NOMO-1 (cell line): Measurements from ENCODE around the gene TRAF3IP1.
"Not testable (repeated sequence)": the region's sequence is repeated elsewhere in the genome, so short reads cannot be mapped to it uniquely, and the experiment has no call there.

Source experiments
- DNase-seq, 2 experiments: peaks; one replicate each; lab custom pipeline; 2025; ENCODE audit not compliant: unreplicated experiment in 2 of 2; lab: John Stamatoyannopoulos, UW

The TRAF3IP1 gene, protein sequence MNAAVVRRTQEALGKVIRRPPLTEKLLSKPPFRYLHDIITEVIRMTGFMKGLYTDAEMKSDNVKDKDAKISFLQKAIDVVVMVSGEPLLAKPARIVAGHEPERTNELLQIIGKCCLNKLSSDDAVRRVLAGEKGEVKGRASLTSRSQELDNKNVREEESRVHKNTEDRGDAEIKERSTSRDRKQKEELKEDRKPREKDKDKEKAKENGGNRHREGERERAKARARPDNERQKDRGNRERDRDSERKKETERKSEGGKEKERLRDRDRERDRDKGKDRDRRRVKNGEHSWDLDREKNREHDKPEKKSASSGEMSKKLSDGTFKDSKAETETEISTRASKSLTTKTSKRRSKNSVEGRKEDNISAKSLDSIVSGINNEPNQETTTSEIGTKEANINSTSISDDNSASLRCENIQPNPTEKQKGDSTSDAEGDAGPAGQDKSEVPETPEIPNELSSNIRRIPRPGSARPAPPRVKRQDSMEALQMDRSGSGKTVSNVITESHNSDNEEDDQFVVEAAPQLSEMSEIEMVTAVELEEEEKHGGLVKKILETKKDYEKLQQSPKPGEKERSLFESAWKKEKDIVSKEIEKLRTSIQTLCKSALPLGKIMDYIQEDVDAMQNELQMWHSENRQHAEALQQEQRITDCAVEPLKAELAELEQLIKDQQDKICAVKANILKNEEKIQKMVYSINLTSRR

DNA sequence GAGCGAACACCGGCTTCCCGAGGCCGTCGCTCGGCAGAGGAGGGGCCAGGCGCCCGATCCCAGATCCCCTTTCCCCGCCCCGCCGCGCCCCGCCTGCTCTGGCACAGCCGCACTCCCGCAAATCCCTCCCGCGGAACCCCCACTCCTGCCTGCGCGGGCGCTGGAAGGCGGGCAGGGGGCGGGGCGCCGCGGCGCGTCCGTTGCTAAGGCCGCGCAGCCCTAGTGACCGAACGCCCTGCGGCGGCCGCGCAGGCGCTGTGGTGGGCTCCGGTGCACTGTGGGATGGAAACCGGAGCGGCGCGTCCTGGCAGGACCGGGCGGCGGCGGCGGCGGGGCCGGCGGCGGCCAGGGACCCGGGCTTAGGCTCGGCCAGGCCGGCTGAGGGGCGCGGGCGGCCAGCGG is at the start of gene TRAF3IP1:
TSS of gene TRAF3IP1 (plus strand) at position 273 of the 402 bp plus-strand sequence. CDS start 145 bp downstream, outside the sequence.
- DNase-seq, result peak; percentile 66 to 84

DNA sequence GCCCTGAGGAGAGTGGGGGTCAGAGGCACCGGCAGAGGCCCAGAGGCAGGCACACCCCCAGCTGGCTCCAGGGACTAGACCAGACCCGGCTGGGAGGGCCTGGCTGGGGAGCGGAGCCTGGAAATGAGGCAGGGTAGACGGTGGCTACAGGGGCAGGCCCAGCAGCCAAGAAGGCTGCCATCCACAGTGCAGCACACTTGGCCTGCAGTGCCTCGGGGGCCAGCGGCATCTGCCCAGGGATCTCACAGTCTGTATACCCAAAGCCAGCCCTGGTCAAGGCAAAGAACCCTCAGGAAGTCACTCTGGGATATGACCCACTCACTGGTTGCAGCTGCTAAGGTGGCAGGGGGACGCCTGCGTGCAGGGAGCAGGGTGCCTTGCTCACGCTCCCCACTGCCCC is 49.7 kb upstream of the TRAF3IP1 start:
- no peak for DNase-seq

DNA sequence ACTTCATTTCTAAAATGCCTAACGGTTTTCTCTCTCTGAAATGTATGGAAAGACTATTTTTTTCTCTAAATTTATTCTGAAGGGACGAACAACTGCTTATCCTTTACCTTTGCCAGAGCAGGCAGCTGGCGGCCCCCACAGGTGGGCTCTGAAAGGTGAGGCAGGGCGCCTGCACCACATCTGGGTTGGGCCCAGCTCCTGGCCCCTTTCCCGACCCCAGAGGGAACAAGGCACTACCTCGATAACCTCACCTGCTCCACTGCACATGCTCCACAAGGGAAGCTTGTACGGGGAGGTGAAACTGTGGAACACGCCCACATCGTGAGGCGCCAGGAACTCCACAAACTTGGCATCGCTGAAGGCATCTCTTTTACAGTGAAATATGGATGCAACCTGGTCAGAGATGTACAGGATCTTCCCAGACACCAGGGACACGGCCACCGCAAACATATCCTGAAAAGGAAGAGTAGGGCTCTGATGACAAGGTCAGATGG is 49.2 kb upstream of the TRAF3IP1 start:
- DNase-seq, result no peak

DNA sequence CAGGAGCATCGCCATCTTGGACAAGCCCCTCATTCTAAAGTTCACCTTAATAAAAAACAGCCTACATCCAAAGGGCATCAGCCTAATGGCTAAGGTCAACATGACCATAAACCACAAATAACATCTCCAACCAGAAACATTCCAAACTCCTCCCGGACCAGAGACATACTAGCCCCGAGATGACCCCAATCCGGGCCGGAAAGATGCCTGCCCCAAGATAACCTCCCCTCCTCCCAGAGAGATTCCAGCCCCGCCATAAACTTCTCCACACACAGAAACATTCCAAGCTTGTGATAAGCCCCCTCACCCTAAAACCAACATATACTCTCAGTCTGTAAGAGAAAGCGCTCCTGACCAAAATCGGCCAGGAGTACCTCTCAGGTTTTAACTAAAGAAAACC is 48.6 kb upstream of the TRAF3IP1 start:
- not testable (repeated sequence) for DNase-seq

DNA sequence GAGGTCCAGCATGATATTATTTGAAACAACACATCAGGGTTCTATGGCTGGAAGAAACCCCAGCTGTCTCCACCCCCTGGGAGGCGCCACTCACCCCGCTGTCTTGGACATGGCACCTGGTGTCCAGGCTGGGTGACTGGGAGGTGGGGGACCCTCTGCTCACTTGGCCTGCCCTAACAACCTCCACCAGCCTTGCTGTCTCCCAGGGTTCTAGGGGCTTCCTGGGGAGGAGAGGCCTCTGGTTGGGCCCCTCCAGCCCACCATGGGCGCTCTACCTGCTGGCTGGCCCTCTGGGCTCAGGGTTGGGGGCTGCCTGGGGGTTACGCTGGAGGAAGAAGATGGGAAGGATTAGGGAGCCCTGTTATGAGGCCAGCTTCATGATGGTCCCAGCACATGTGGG is 48.2 kb upstream of the TRAF3IP1 start:
- DNase-seq, result no peak

DNA sequence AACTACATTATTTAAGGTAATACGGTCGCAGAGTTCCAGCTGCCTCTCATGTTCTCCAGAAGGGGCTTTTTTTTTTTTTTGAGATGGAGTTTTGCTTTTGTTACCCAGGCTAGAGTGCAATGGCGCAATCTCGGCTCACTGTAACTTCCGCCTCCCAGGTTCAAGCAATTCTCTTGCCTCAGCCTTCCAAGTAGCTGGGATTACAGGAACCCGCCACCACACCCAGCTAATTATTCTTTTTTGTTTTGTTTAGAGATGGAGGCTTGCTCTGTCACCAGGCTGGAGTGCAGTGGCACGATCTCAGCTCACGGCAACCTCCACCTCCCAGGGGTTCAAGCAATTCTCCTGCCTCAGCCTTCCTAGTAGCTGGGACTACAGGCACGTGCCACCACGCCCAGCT is 46.9 kb upstream of the TRAF3IP1 start:
- DNase-seq, result peak; percentile 33 to 40

DNA sequence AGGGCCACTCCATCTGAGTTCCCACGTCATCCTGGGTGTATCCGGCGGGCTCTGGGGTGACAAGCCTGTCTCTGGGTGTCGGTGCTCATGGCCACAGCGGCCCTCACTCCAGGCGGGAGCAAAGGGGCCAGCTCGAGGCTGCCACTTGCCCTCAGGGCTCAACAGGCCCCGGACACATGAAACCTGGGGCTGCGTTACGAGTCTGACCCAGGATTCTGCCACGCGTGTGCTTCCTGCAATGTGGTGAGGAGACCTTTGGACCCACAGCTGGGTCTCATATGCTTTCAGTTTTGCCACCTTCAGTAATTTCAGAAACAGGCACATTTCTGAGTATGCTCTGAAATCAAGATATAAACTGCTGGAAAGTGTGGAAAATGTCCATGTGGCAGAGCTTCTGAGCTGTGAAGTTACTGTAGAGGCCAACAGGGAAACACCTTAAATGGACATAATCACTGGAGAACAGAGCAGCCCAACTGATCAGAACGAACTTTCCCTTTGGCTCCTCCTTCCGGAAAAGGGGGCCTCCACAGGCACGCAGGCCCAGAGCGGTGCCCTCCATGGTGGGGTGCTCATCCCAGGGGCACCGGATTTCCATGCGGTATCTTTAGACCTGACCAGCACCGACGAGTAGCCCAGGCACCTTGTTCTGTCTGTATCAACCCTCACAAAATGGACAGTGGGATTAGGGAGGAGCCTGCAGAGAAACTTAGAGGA is 46.0 kb upstream of the TRAF3IP1 start:
- DNase-seq, result no peak

DNA sequence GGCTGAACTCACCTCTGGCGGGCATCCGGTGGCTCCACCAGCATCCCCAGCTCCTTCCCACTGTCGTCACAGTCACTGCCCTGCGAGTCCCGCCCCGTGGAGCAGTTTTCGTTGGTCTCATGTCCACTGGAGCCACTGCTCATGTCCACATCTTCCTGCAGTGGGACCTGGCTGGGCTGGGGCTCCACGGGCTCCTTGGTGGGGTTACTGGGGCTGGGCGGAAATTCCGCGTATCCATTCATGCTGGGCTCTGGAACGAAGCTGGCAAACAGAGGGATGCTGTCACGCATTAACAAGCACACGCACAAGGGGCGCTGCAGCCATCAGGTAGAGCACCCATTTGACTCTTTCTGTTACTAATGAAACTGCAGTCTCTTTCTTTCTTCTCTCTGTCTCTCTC is 42.6 kb upstream of the TRAF3IP1 start:
- no peak for DNase-seq

DNA sequence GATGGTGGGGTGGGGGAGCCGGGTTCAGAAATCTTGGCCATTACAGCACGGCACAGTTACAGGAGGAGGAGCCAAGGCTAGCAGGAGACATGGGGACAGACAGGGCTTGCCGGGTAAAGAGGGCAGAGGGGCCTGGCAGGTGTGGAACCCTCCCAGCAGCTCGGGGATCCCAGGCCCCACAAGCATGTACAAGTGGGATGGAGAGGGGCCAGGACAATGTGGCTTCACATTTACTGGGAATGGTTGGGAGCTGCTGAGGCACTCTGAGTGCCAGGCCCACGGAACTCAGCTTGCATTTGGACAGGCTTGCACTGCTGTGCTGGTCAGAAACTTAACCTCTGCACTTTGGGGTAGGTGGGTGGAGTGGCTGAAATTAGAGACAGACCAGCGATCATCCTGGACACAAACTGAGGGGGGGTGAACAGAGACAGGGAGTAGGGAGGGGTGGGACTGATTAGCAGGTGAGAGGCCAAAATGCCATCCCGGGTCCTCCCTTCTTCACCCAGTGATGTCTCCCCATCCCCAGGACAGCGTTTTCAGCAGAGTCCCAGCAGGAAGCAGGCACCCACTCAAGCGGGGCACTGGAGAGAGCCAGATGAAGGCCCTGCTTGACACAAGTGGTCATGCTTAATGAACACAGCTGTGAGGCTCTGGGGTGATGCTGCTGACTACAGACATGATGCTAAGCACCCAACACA is 41.5 kb upstream of the TRAF3IP1 start:
- no peak for DNase-seq

DNA sequence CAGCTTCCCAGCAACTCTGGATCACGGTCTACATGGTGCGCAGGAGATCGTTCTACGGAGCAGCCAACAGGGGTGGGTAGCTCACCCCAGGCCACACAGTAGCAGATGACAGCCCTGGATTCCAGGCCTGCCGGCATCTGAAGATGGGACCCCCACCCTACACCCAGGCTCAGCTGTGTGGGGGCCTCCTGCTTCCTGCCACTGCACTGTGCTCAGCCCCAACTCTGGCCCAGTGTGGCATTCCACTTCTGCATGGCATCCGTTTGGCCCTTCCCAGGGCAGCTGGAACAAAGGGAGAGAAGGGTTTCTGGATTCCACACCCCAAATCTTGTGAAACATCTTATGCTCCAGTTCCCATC is 41.0 kb upstream of the TRAF3IP1 start:
- DNase-seq, result no peak

DNA sequence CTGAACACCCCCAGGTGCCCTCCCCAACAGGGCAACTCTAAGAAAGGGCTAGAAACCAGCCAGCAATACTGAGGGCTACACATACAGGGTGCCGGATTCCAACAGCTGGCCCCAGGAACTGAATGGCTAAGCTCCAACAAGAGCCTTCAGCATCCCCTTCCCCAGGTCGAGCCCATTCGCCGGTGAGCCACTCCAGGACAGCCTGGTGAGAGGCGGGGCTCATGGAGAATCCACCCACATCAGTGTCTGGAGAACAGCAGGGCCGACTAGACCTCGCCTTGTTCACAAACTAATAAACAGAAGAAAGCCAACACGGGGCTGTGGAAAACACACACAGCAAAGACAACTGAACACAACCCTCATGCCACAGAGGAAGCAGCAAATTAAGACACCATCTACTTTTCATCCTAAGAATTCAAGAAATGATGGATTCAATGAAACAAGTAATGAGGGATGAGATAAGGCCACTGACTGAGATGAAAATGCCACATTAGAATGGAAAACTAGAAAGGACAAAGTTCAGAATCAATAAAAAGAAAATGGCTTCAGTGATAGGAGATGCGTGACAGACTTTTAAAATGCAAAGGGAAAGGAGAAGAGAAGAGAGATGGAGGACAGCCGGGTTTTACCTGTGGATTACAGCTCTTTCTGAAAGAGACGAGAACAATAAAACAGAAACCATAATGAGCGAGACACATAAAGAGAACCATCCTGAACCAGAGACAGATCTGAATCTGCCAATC is 40.1 kb upstream of the TRAF3IP1 start:
- DNase-seq, result no peak

DNA sequence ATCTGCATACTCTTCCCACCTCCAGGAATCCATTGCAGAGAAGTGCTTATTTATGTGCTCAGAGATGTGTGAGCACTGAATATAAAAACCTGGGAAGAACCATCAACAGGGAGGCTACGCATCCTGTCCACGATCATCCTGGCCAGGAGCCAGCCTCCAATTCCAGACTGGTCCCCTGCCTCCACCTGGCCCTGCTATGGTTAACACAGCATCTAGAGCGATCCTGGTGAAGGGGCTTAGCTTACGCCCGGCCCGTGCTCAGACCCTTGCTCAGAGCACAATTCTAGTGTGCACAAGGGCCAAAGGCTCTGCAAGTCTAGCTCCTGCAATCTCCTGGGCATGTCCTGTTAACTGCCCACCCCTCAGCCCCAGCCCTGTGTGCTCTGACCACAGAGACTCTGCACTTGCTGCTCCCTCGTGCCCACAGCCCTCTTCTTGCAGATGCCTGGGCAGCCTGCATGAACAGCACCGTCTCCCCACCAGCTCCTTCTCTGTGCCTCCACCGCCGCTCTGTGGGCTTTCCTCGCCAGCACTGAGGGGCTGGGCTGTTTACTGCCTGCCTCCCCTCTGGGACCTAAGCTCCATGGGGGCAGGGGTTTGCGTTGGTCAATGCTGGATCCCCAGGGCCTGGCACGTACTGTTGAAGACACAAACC is 38.4 kb upstream of the TRAF3IP1 start:
- no peak for DNase-seq

DNA sequence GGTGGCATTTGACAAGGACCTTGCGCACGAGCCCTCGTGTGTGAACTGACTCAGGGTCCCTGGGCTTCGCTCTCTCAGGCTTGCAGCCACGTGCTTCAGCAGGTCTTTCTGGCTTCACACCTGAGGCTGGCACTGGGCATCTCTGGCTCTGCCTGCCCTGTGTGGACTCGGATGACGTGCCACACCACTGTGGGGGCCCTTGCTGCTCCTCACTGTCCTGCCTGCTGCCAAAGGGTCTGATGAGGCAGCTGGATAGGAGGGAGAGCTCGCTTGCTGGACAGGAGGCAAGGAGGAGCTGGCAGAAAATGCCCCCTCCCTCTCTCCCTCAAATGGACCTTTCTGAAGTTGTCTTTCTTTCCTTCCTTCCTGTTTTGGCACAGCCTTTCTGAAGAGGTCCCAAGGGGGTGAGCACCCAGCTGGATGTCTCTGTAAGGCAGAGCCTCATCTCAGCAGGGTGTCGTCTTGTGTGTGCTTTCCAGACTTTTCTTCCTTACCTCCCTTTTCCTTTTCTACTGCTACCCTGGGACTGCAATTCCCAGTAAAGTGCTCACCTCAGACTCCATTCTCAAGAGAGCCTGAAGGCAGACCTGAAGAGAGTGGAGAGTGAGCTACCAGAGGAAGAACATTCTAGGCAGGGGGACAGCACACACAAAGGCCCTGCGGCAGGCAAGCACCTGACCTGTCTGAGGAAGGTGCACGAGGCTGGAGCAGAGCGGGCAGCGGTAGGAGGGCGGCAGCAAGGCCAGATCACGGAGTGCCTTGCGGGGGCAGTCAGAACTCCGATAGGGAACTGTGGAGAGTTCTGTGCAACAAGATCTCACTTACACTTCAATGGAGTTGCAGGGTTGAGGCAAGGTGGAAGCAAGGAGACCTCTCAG is 37.2 kb upstream of the TRAF3IP1 start:
- DNase-seq, result no peak

DNA sequence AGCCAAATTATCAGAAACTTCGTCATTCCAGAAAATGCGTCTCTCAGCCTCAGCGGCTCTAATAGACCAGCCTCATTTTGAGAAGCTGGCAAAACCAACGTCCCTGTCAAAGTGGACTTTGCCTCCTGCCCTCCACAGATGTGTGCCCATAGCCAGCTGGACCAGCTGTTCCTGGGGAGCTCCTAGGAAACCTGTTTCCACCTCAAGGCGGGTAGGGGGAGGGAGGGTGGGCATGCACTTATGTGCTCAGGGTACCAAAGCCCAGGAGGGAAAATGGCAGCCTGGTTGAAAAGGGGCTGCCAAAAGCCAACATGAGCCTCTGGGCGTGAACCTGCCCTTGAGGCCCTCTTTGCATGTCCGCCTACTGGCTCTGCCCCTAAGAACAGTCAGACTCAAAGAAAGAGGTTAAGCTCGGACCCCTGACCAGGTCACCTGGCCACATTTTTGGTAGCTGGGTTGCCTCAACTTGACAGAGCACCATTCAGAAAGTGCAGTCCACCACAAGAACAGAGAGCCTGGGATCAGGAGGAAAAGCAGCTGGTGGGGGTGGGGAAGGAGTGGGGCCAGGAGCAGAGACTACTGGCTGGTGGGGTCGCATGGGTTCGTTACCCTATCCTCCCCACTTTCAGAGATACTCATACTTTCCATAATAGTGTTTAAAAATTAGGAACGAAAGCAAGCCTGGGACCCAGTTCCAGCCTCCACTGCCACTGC is 35.4 kb upstream of the TRAF3IP1 start:
- DNase-seq, result no peak

DNA sequence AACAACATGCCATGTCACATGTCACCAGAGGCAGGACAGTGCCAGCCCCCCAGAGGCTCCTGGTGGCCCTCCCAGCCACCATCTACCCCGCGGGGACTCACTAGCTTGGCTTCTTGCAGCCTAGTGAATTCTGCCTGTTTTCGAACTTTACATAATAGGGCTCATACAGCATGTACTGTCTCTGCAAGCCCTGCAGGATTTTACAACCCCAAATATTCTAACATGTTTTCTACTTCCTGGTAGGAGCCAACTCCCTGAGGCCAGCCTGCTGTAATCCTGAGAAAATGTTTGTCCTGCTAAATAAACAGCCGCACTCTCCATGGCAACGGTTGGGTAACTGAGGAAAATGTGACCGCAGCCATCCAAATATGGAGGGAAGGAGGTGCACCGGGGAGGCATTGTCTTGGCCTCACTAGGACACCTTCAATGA is 34.6 kb upstream of the TRAF3IP1 start:
- DNase-seq, result no peak

DNA sequence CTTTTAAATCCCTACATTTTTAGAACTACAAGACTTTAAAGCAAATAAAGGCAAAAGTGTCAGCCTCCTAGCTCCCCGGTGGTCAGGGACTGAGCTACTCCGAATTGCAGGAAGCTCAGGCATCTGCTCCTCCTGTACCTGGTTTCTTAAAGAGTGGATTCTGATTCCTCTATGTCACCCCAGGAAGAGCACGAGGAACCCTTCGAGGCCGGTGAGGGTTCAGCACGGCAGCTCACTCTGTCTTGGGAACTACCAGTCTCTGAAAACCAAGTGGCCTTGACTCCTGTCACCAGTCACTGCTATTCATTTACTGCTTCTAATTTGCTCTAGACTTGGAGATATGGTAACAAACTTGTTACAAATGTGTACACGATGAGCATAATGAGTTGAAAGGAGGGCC is 34.2 kb upstream of the TRAF3IP1 start:
- no peak for DNase-seq

DNA sequence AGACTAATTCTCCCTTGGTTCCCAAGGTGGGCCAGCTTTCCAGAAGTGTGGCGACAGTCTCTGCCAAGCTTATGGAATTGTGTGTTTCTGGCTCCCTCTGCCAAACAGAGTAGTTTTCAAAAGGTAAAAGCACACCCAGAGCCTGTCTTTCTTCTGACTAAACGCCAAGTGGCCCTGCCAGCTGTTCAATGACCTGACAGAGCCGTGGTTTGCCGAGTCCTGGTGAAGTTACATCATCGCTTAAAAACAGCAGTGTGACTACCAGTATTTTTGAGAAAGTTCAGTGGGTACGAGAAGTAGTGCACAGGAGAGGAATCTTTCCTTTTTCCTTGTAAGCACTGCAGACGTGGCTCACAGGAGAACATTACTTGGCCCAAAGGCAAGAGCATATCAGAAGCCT is 33.8 kb upstream of the TRAF3IP1 start:
- DNase-seq, result peak in 1 of 2 experiments; percentile 8
